Esophagus squamous epithelium (tissue), 4 donors: ENCODE results near the gene CFAP99.

Source experiments
- CTCF ChIP-seq, 6 experiments: fragments of 450-650 bp in 4 of 6; fragments of 200-600 bp in 2 of 6; sonication (generic) in 2 of 6; IDR thresholded peaks; one replicate each; pipeline ENCODE4 v1.5.1; 2016 to 2019; ENCODE audit warnings: antibody characterized with exemption in 6 of 6, mild to moderate bottlenecking in 4 of 6, moderate library complexity in 4 of 6
- POLR2A ChIP-seq, 4 donors: fragments of 450-650 bp; IDR thresholded peaks; one replicate each; pipeline ENCODE4 v1.6.1; 2017; ENCODE audit warnings: antibody characterized with exemption in 4 of 4, mild to moderate bottlenecking in 4 of 4, moderate library complexity in 3 of 4

GRCh38 chr4:2390146-2390545, 28.6 kb upstream of the CFAP99 start:
- TF ChIP-seq CTCF (IDR thresholded peaks at IDR 0.05) (no peak), POLR2A (IDR thresholded peaks at IDR 0.05) (no peak)
